Measurements from ENCODE around the gene LGR5. TPM values are rescaled to one million over a fixed set of nuclear protein-coding genes. Genes with fewer than 3 reads are reported as not detected.

Gene LGR5
- total and polyA plus RNA-seq, 10 of the 15 experiments (the other 5 are each of a cell fraction or from before 2014, with no cell fraction given), result 2.1 TPM; not detected in 9

- no peak for TF ChIP-seq TCF12 (IDR thresholded peaks at IDR 0.05; ENCODE audit: low read depth, low read length)
Observed at GRCh38 chr12:71601546-71601945, 161.9 kb downstream of the LGR5 start (continued).

- Histone ChIP-seq H3K27me3 (replicated peaks in 1 of 2; ENCODE audit: control insufficient read depth in 2 of 2, insufficient read depth in 2 of 2, low read length in 1 of 2) (no peaks in the 10 kb centered on the region), H3K4me3 (no peak overlapping the region), H3K27ac (ENCODE audit: control insufficient read depth, insufficient read depth) (no peak overlapping the region), H3K9ac (ENCODE audit: control insufficient read depth, insufficient read depth, low read length) (no peak overlapping the region), H3K4me2 (ENCODE audit: control insufficient read depth, insufficient read depth) (no peak overlapping the region), H4K20me1 (ENCODE audit: control insufficient read depth, insufficient read depth) (no peaks in the 10 kb centered on the region), H3K4me1 (ENCODE audit: control insufficient read depth, insufficient read depth, low read length) (no peaks in the 10 kb centered on the region), H2AFZ (ENCODE audit: control insufficient read depth, low read depth, low read length) (no peak overlapping the region), H3K9me3 (replicated peaks; ENCODE audit: control insufficient read depth, insufficient read depth, low read length) (no peaks in the 10 kb centered on the region), H3K79me2 (ENCODE audit: control insufficient read depth, insufficient read depth, low read length) (no peaks in the 10 kb centered on the region), H3K36me3 (ENCODE audit: control insufficient read depth in 2 of 2, insufficient read depth in 2 of 2, low read length in 1 of 2) (peaks cover 0 to 6% of the 10 kb centered on the region in 2 experiments; a peak in 1 of 4 replicates)
- ChIA-PET POLR2A (no interaction called here), SMC1A (ENCODE audit: uncharacterized antibody, unreplicated experiment) (no interaction called here), RAD21 (ENCODE audit: unreplicated experiment) (no interaction called here), CTCF (interaction anchor here (1.4 kb wide), 1 partner anchor 15 kb away, joined by 3 read pairs; no protein-coding TSS in a partner anchor)
- DNase-seq (ENCODE audit: low read depth, low spot score) (no peak), ATAC-seq (no peak), FAIRE-seq (no peak)
- no TSS peak for BruUV-seq (replicated peaks)
- WGBS (ENCODE audit: insufficient coverage, insufficient replicate concordance, low lambda C conversion rate, missing lambda C conversion rate), result 90% methylated on average over 10 of the region's 10 CpGs
- no peak for TF ChIP-seq NFYA (IDR thresholded peaks at IDR 0.05; ENCODE audit: borderline replicate concordance, low read depth, low read length)
- no peak for TF ChIP-seq IKZF1 (conservative IDR thresholded peaks at IDR 0.05)
- TF ChIP-seq ZNF622 (IDR thresholded peaks at IDR 0.05), result no peak
- TF ChIP-seq SUZ12 (IDR thresholded peaks at IDR 0.05; ENCODE audit: unreplicated experiment), result no peak
- TF ChIP-seq BACH1 (IDR thresholded peaks at IDR 0.05; ENCODE audit: borderline replicate concordance), result no peak
- no peak for TF ChIP-seq E2F4 (IDR thresholded peaks at IDR 0.05; ENCODE audit: low read depth, low read length)
- in situ Hi-C loops (cut with MboI) (no loop called here), intact Hi-C loops (cut with micrococcal nuclease; ENCODE audit: unreplicated experiment) (no loop called here)
Observed at GRCh38 chr12:71602761-71603577, 163.4 kb downstream of the LGR5 start.

Data from GM12878 (cell line).